ENCODE data around the gene FOXF1.

The FOXF1 gene

GRCh38 chr16:86513471-86514277 lies 3.3 kb downstream of the FOXF1 start:
- TF ChIP-seq CTCF (IDR thresholded peaks at IDR 0.05; ENCODE audit: insufficient read depth, low read depth, low read length, missing control alignments): no peak
- no peak for DNase-seq (ENCODE audit: low read depth)
- no peak overlapping the region for H3K4me3 ChIP-seq (ENCODE audit: low read length)

GRCh38 chr16:86514481-86515376 lies 4.4 kb downstream of the FOXF1 start:
- H3K4me3 ChIP-seq (ENCODE audit: low read length): no peak overlapping the region
- no peak for TF ChIP-seq CTCF (IDR thresholded peaks at IDR 0.05; ENCODE audit: insufficient read depth, low read depth, low read length, missing control alignments)

GRCh38 chr16:86515413-86515776 lies 5.1 kb downstream of the FOXF1 start:
- TF ChIP-seq CTCF (IDR thresholded peaks at IDR 0.05; ENCODE audit: insufficient read depth, low read depth, low read length, missing control alignments): no peak
- H3K4me3 ChIP-seq (ENCODE audit: low read length): no peak overlapping the region
- no peak for DNase-seq (ENCODE audit: low read depth)

More at GRCh38 chr16:86514481-86515376, 4.4 kb downstream of the FOXF1 start:
- DNase-seq (ENCODE audit: low read depth): no peak

- H3K4me3 ChIP-seq (ENCODE audit: low read length): no peak overlapping the region
- DNase-seq (ENCODE audit: low read depth): no peak
- no peak for TF ChIP-seq CTCF (IDR thresholded peaks at IDR 0.05; ENCODE audit: insufficient read depth, low read depth, low read length, missing control alignments)
Observed at GRCh38 chr16:86515777-86516622, 5.7 kb downstream of the FOXF1 start.

GRCh38 chr16:86516623-86517003 lies 6.3 kb downstream of the FOXF1 start:
- DNase-seq (ENCODE audit: low read depth): no peak
- no peak for TF ChIP-seq CTCF (IDR thresholded peaks at IDR 0.05; ENCODE audit: insufficient read depth, low read depth, low read length, missing control alignments)
- no peak overlapping the region for H3K4me3 ChIP-seq (ENCODE audit: low read length)

- DNase-seq (ENCODE audit: low read depth): no peak
- TF ChIP-seq CTCF (IDR thresholded peaks at IDR 0.05; ENCODE audit: insufficient read depth, low read depth, low read length, missing control alignments): no peak
- no peak overlapping the region for H3K4me3 ChIP-seq (ENCODE audit: low read length)
Observed at GRCh38 chr16:86517033-86517432, 6.7 kb downstream of the FOXF1 start.
